Activated CD8-positive, alpha-beta memory T cell treated with anti-CD3 and anti-CD28 coated beads for 1 hour (primary cell): ENCODE measurements around the gene KDM3B.
"Not testable (repeated sequence)": the region's sequence is repeated elsewhere in the genome, so short reads cannot be mapped to it uniquely, and the experiment has no call there.

Experiments
- DNase-seq, 2 donors: peaks; one replicate each; pipeline ENCODE4 v3.0.0-alpha.2; 2020; ENCODE audit warnings: low read depth in 1 of 2; ENCODE audit errors: extremely low read depth in 1 of 2

Gene KDM3B, protein sequence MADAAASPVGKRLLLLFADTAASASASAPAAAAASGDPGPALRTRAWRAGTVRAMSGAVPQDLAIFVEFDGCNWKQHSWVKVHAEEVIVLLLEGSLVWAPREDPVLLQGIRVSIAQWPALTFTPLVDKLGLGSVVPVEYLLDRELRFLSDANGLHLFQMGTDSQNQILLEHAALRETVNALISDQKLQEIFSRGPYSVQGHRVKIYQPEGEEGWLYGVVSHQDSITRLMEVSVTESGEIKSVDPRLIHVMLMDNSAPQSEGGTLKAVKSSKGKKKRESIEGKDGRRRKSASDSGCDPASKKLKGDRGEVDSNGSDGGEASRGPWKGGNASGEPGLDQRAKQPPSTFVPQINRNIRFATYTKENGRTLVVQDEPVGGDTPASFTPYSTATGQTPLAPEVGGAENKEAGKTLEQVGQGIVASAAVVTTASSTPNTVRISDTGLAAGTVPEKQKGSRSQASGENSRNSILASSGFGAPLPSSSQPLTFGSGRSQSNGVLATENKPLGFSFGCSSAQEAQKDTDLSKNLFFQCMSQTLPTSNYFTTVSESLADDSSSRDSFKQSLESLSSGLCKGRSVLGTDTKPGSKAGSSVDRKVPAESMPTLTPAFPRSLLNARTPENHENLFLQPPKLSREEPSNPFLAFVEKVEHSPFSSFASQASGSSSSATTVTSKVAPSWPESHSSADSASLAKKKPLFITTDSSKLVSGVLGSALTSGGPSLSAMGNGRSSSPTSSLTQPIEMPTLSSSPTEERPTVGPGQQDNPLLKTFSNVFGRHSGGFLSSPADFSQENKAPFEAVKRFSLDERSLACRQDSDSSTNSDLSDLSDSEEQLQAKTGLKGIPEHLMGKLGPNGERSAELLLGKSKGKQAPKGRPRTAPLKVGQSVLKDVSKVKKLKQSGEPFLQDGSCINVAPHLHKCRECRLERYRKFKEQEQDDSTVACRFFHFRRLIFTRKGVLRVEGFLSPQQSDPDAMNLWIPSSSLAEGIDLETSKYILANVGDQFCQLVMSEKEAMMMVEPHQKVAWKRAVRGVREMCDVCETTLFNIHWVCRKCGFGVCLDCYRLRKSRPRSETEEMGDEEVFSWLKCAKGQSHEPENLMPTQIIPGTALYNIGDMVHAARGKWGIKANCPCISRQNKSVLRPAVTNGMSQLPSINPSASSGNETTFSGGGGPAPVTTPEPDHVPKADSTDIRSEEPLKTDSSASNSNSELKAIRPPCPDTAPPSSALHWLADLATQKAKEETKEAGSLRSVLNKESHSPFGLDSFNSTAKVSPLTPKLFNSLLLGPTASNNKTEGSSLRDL (N-terminal part only)

GRCh38 chr5:138352071-138352721, at the start of gene KDM3B:
Gene KDM3B, plus strand, starts transcription at chr5:138352685. Its CDS starts 111 bp downstream, at chr5:138352796.
- DNase-seq = peak; percentile 66 to 85

GRCh38 chr5:138303372-138303771, 49.1 kb upstream of the KDM3B start:
- DNase-seq = no peak

GRCh38 chr5:138305797-138306196, 46.7 kb upstream of the KDM3B start:
- DNase-seq = no peak

DNA sequence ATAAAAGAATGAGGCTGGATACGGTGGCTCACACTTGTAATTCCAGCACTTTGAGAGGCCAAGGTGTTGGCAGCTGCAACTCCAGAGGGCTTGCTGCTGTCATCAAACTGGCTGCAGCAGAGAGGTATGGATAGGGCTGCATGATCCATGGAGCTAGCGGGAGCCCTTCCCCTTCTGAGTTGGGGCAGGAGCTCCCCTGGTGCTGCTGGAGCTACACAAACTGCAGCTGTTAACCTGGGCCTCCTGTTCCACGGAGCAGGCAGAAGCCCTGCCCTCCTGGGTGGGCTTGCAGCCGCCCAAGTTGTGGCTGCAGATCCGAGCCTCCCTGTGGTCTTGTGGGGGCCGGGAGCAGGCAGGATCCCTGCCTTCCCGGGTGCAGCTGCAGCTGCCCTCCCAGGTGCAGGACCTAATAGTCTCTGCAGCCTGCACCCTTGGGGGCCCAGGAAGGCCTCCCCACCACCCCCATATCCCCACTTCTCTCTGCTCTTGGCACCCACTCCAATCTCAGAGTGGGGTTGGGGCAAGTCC, 36.7 kb upstream of the KDM3B start:
- DNase-seq = no peak

DNA sequence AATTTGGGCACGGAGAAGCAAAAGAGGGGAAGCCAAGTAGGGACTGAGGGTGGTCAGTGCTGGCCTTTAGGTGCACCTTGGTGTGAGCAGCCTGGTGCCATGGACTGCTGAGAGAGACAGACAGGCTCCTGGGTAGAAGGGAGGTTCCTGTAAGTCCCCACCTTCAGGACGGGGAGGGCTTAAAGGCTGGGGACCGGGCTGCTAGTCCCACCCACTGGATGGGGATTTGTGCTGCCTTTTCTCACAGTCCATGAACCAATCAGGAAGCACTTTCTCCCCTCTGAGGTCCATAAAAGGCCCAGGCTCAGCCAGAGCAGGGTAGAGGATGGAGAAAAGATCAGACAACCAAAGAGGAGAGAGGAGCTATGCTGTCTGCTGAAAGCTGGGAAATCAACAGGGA, 36.1 kb upstream of the KDM3B start:
- no peak for DNase-seq

- not testable (repeated sequence) for DNase-seq
These were observed 34.3 kb upstream of the KDM3B start for GRCh38 chr5:138318211-138318610.

DNA sequence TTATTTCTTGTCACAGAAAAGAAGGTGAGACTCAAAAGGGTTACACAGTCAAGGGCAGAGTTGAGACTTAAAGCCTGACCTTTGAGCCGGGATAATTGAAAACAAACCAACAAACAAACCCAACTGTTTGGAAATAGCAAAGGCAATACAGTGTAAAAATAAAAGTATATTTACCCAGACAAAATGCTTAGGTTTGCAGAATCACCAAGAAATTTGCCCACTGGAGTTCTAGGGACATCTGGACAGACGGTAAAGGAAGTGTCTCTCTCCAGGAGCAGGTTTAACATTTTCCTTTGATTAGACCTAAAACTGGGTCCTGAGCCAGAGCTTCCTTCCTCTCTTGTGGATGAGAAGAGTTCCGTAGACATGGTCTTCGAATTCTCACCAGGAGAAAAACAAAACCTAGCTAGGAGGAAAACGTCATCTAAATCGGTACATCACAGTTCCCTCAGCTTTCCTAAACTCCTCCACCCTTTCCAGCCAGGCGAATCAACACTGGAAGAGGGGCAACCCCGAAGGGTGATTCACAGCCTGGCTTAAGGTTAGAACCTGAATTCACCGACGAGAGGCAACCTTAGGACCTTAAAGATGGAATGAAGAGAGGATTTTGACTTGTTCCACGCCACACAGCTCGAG, 21.6 kb upstream of the KDM3B start:
- DNase-seq = no peak

DNA sequence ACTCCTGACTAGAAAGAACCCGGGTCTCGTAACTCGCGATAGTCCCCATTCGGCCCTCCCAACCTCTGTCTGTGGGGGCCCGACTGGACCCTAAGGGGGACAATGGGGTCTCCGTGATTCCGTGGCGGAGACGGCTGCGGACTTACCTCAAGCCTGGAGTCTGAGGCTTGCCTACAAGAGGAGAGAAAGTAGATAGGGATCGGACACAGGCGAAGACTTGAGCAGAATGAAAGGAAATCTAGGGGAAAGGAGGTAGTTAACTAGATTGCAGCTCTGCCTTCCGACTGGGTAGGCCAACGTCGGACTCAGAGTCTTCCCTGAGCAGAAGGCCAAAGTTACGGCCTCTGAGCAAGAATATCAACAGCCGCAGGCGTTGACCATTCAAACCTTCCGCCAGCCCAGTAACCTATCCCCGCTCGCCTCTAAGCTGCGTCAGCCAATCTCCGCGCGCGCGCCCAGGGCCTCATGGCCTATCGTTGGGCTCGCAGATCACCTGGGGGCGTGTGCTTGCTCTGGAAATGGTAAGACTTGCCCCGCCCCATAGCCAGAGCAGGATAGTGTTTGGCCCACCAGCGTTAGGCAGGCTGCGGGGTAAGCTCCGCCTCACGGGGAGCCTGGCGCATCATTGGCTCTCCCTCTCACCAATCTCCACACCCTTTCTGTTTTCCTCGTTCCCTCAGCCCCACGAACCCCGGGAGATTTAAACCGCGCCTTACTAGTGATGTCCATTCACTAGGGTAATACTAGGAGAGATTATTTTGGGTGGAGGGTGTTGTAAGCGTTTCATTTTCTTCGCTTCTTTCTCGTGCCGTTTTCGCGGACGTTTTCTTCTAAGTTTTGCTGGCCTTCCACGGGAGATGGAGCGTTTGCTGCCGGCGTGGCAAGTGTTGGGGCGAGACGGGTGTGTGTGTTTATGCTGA, 20.8 kb upstream of the KDM3B start, which contains the start of gene CDC25C:
CDC25C (minus strand) TSS at position 356 of the 920 bp plus-strand sequence. CDS start 624 bp downstream, outside the sequence.
- peak; percentile 89 to 93 for DNase-seq

DNA sequence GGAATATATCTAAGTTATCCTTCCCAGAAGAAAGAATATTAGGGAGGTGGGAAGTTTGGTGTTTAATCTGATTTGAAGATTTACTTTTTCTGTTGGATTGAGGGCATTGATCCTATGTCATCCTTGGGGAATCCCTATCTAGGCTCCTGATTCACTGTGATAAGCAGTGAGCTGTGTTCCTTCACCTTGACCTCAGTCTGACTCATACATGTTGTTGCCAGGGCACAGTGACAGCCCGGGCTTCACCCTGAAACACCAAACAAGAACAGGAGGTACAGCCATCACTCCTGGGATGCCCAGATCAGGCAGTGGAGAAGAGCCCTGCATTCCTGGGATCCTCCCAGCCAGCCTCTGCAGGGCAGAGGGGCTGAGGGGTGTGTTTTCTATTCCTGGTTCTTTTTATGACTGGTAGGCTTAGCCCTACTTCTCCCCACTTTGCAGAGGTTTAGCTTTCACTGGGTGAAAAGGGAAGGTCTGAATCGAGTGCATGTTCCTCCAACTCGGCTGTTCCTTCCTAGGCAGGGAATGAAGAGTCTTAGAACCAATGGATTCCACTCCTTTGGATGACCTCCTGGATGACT, 17.5 kb upstream of the KDM3B start:
- DNase-seq = no peak

GRCh38 chr5:138336952-138337684, 15.4 kb upstream of the KDM3B start:
- DNase-seq = peak in 1 of 2 donors; percentile 50

DNA sequence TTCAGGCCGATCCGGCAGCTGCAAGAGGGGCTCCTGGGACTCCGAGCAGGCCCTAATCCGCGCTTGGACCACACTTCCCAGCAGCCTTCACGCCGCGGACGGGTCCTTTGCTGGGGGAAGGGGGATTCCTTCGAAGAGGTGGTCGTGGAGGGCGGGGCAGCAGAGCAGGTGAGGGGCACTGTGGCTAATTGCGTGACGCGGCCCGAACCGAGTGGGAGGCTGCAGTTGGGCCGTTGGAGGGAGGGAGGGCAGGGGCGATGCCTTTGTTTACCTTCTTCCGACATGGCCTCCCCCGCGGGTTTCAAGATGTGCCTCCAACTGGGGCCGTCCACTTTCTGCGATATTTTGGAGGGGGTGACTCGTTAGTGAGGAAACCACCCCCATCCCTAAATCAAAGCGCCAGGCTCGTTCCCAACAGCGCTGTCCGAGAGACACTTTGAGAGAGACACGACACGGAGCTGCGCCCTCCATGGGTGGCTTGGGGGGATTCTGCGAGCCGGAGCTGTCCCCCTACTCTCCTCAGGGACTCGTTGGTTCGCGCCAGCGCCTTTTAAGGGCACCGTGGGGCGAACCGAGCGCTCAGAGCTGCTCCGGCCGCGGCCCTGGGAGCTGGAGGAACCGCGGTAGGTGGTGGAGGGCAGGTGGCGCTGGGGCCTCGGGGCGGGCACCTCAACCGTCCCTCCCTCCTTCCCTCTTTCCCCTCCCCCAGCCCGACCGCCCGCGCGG, 14.6 kb upstream of the KDM3B start, which contains the start of gene FAM53C:
FAM53C (plus strand) TSS at position 582 of the 726 bp plus-strand sequence. CDS start 3,070 bp downstream, outside the sequence.
- peak; percentile 79 to 90 for DNase-seq

- no peak for DNase-seq
These were observed 13.9 kb upstream of the KDM3B start for GRCh38 chr5:138338411-138339090.

GRCh38 chr5:138339091-138339456, 13.4 kb upstream of the KDM3B start:
- no peak for DNase-seq

GRCh38 chr5:138339464-138339863, 13.0 kb upstream of the KDM3B start:
- no peak for DNase-seq

DNA sequence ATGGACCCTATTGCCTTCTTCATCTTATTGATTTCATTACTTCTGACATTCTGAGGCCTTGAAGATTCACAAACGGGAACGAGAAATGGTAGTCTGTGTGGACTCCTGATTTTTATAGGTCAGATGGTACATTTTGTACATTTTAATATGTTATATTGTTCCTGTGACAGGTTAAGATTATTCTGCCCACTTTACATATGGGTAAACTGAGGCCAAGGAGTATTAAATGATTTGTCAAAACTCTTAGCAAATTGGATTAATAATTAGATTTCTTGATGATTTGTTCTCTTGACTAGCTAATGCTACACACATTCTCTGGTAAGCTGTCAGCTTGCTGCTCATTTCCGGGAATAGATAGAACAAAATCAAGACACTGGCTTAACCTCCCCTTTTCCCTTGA, 12.5 kb upstream of the KDM3B start:
- no peak for DNase-seq
